AML-193 (cell line): ENCODE measurements around the gene TXNRD1.
"Not testable (repeated sequence)": the region's sequence is repeated elsewhere in the genome, so short reads cannot be mapped to it uniquely, and the experiment has no call there.

Source experiments
- DNase-seq, 2 experiments: peaks; one replicate each; lab custom pipeline; 2025; lab: John Stamatoyannopoulos, UW

Gene TXNRD1

GRCh38 chr12:104190641-104191176, 24.9 kb upstream of the TXNRD1 start:
- no peak for DNase-seq

GRCh38 chr12:104197264-104197663, 18.3 kb upstream of the TXNRD1 start:
- no peak for DNase-seq

- no peak for DNase-seq
These were observed 15.6 kb upstream of the TXNRD1 start for GRCh38 chr12:104199964-104200363.

- DNase-seq, result peak; percentile 54 to 67
These were observed 14.2 kb upstream of the TXNRD1 start for GRCh38 chr12:104201238-104202001.

GRCh38 chr12:104204690-104205480, 10.7 kb upstream of the TXNRD1 start:
- no peak for DNase-seq

GRCh38 chr12:104207416-104208205, 8.0 kb upstream of the TXNRD1 start:
- DNase-seq, result no peak

GRCh38 chr12:104212516-104212915, 3.1 kb upstream of the TXNRD1 start:
- DNase-seq, result no peak

GRCh38 chr12:104213952-104214351, 1.6 kb upstream of the TXNRD1 start:
- no peak for DNase-seq

GRCh38 chr12:104216521-104216924, 944 bp downstream of the TXNRD1 start:
- DNase-seq, result no peak

- not testable (repeated sequence) for DNase-seq
These were observed 2.9 kb downstream of the TXNRD1 start for GRCh38 chr12:104218506-104218905.

- DNase-seq, result no peak
These were observed 3.4 kb downstream of the TXNRD1 start for GRCh38 chr12:104218935-104219334.

- peak; percentile 22 for DNase-seq
These were observed 3.8 kb downstream of the TXNRD1 start for GRCh38 chr12:104219361-104219892.

GRCh38 chr12:104219908-104220404, 4.4 kb downstream of the TXNRD1 start:
- peak; percentile 30 to 39 for DNase-seq

- DNase-seq, result no peak
These were observed 5.4 kb downstream of the TXNRD1 start for GRCh38 chr12:104220931-104221330.

- no peak for DNase-seq
These were observed 7.4 kb downstream of the TXNRD1 start for GRCh38 chr12:104222976-104223375.

- no peak for DNase-seq
These were observed 8.1 kb downstream of the TXNRD1 start for GRCh38 chr12:104223712-104224111.

GRCh38 chr12:104226672-104227071, 11.1 kb downstream of the TXNRD1 start:
- no peak for DNase-seq

GRCh38 chr12:104230304-104231095, 14.9 kb downstream of the TXNRD1 start:
- no peak for DNase-seq

GRCh38 chr12:104232609-104233280, 17.2 kb downstream of the TXNRD1 start:
- DNase-seq, result no peak

- no peak for DNase-seq
These were observed 19.4 kb downstream of the TXNRD1 start for GRCh38 chr12:104234926-104235499.
